Parathyroid adenoma (tissue), 2 donors: ENCODE measurements around the gene MRLN.

Experiments used
- H2AFZ ChIP-seq: fragments of 300-600 bp; sonication (generic); one replicate; pipeline ENCODE4 v1.7.0; 2017; ENCODE audit warnings: antibody characterized with exemption, mild to moderate bottlenecking
- H3K27ac ChIP-seq: fragments of 300-600 bp; sonication (generic); one replicate; pipeline ENCODE4 v1.7.0; 2017
- H3K27me3 ChIP-seq: fragments of 300-600 bp; sonication (generic); one replicate; pipeline ENCODE4 v1.7.0; 2017; ENCODE audit warnings: low read length; ENCODE audit not compliant: control insufficient read depth, insufficient read depth
- H3K36me3 ChIP-seq: fragments of 300-600 bp; sonication (generic); one replicate; pipeline ENCODE4 v1.7.0; 2017; ENCODE audit warnings: low read length; ENCODE audit not compliant: control insufficient read depth, insufficient read depth
- H3K4me1 ChIP-seq: fragments of 300-600 bp; sonication (generic); one replicate; pipeline ENCODE4 v1.7.0; 2017; ENCODE audit warnings: control low read depth
- H3K4me2 ChIP-seq: fragments of 300-600 bp; sonication (generic); one replicate; pipeline ENCODE4 v1.7.0; 2017; ENCODE audit warnings: low read length
- H3K4me3 ChIP-seq: fragments of 300-600 bp; sonication (generic); one replicate; pipeline ENCODE4 v1.7.0; 2017; ENCODE audit warnings: low read depth, low read length
- H3K79me2 ChIP-seq: fragments of 300-600 bp; sonication (generic); one replicate; pipeline ENCODE4 v1.7.0; 2017; ENCODE audit warnings: control low read depth
- H3K9ac ChIP-seq: fragments of 300-600 bp; sonication (generic); one replicate; pipeline ENCODE4 v1.7.0; 2017; ENCODE audit warnings: mild to moderate bottlenecking
- H3K9me3 ChIP-seq: fragments of 300-600 bp; sonication (generic); one replicate; pipeline ENCODE4 v1.7.0; 2017; ENCODE audit warnings: low read length; ENCODE audit not compliant: control insufficient read depth
- TF ChIP-seq, protein P1 (sequence below): fragments of 300-600 bp; sonication (generic); IDR thresholded peaks from one replicate; pipeline ENCODE4 v1.7.0; 2017; ENCODE audit warnings: antibody characterized with exemption, mild to moderate bottlenecking
- donor health status: primary hyperparathyroidism.

MRLN gene

DNA sequence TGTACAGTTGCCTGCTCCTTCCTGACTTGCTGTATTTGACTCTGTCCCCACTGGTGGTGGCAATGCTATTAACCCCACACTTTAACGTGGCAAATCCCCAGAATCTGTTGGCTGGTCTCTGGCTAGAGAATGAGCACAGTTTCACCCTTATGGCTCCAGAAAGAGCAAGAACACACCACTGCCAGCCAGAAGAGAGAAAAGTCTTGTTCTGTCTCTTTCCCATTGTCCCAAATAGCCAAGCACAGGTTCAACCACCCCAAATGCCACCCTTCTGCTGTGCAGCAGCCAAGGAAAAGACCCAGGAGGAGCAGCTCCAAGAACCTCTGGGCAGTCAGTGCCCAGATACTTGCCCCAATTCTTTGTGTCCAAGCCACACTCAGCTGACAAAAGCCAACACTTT lies 54.9 kb downstream of the MRLN start:
- H3K4me1 ChIP-seq = no peaks in the 10 kb centered on the region
- H3K79me2 ChIP-seq = no peaks in the 10 kb centered on the region
- no peaks in the 10 kb centered on the region for H3K9me3 ChIP-seq
- H3K4me2 ChIP-seq = no peak overlapping the region
- no peak overlapping the region for H3K27ac ChIP-seq
- no peaks in the 10 kb centered on the region for H3K36me3 ChIP-seq
- H3K9ac ChIP-seq = no peak overlapping the region
- H3K4me3 ChIP-seq = no peak overlapping the region
- no peak overlapping the region for H2AFZ ChIP-seq
- TF ChIP-seq, protein P1, sequence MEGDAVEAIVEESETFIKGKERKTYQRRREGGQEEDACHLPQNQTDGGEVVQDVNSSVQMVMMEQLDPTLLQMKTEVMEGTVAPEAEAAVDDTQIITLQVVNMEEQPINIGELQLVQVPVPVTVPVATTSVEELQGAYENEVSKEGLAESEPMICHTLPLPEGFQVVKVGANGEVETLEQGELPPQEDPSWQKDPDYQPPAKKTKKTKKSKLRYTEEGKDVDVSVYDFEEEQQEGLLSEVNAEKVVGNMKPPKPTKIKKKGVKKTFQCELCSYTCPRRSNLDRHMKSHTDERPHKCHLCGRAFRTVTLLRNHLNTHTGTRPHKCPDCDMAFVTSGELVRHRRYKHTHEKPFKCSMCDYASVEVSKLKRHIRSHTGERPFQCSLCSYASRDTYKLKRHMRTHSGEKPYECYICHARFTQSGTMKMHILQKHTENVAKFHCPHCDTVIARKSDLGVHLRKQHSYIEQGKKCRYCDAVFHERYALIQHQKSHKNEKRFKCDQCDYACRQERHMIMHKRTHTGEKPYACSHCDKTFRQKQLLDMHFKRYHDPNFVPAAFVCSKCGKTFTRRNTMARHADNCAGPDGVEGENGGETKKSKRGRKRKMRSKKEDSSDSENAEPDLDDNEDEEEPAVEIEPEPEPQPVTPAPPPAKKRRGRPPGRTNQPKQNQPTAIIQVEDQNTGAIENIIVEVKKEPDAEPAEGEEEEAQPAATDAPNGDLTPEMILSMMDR = no peak
- no peaks in the 10 kb centered on the region for H3K27me3 ChIP-seq

DNA sequence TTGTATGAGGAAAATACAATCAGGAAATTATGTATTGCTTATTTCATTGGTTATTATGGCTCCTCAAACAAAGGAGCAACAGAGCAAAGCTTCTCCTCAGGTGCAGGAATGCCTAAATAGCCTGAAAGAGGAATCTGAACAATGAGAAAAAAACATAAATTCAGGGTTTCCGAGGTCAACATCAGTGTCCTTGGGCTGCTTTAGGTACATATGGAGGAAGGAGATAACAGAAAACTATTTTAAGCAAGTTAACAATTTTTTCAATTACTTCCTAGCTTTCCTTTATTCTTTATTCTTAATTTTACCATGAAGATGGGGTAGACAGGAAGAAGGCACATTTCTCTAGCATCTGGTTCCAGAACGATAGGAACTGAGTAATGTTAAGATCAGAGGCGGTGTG lies 57.6 kb downstream of the MRLN start:
- Histone ChIP-seq H3K9me3 (no peaks in the 10 kb centered on the region), H3K79me2 (no peaks in the 10 kb centered on the region), H3K4me2 (no peak overlapping the region), H3K9ac (no peak overlapping the region), H3K27me3 (no peaks in the 10 kb centered on the region), H3K27ac (no peak overlapping the region), H2AFZ (no peak overlapping the region), H3K36me3 (no peaks in the 10 kb centered on the region), H3K4me3 (no peak overlapping the region), H3K4me1 (no peaks in the 10 kb centered on the region)
- TF ChIP-seq, protein P1 = no peak

DNA sequence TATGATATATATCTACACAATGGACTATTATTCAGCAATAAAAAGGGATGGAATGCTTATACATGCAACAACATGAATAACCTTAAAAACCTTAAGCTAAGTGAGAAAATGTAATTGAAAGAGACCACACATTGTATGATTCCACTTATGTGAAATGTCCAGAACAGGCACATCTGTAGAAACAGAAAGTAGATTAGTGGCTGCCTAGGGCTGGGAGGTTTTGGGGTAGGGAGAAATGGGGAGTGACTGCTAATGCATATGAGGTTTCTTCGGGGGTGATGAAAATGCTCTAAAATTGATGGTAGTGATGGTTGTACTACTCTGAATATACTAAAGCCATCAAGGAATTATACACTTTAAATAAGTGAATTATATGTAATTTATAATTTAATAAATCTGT lies 58.3 kb downstream of the MRLN start:
- Histone ChIP-seq H3K4me2 (no peak overlapping the region), H3K36me3 (no peaks in the 10 kb centered on the region), H3K9ac (no peak overlapping the region), H3K4me3 (no peak overlapping the region), H3K27ac (no peak overlapping the region), H2AFZ (no peak overlapping the region), H3K4me1 (no peaks in the 10 kb centered on the region), H3K79me2 (no peaks in the 10 kb centered on the region), H3K27me3 (no peaks in the 10 kb centered on the region), H3K9me3 (no peaks in the 10 kb centered on the region)
- TF ChIP-seq, protein P1 = no peak

DNA sequence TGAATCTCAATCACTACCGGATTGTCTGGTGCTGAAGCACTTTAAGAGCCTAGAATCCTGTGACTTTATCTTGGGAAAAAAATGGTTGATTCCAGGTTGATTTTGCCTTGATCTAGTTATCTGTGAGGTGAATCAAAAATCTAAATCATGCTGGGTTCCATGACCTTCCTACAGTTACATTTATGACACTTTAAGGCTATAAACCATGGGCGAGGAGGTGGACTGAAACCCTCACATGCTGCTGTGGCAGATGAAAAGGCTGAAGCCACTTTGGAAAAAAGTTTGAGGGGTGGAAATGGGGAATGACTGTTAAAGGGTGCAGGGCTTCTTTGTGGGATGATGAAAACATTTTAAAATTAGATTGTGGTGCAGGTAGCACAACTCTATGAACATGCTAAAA lies 61.1 kb downstream of the MRLN start:
- no peak overlapping the region for H3K4me2 ChIP-seq
- TF ChIP-seq, protein P1 = no peak
- no peak overlapping the region for H3K27ac ChIP-seq
- no peak overlapping the region for H3K9ac ChIP-seq
- H3K79me2 ChIP-seq = no peaks in the 10 kb centered on the region
- H3K36me3 ChIP-seq = no peaks in the 10 kb centered on the region
- H2AFZ ChIP-seq = no peak overlapping the region
- no peaks in the 10 kb centered on the region for H3K9me3 ChIP-seq
- no peaks in the 10 kb centered on the region for H3K27me3 ChIP-seq
- H3K4me1 ChIP-seq = no peaks in the 10 kb centered on the region
- H3K4me3 ChIP-seq = no peak overlapping the region

DNA sequence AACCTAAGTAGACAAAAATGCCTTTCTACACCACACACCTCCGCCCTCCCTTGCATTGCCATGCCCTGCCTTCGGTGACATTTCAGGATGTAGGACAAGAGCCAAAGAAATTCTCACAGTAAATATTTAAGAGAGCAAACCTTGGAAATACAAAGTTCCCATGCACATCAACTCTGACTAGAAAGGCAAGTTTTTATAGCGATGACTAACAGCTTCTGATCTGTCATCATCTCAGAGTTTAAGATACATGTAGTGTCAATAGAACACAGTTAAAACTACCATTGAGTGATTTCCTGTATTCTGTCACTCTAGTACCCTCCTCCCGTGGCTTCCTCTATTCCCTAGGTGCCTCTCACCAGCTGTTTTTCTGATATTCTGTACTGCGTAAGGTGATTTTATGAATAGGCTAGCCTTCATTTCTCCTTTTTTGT lies 64.3 kb downstream of the MRLN start:
- Histone ChIP-seq H3K27ac (no peak overlapping the region), H2AFZ (no peak overlapping the region), H3K9me3 (no peaks in the 10 kb centered on the region), H3K27me3 (no peaks in the 10 kb centered on the region), H3K4me1 (no peaks in the 10 kb centered on the region), H3K9ac (no peak overlapping the region), H3K4me2 (no peak overlapping the region), H3K4me3 (no peak overlapping the region), H3K36me3 (no peaks in the 10 kb centered on the region), H3K79me2 (no peaks in the 10 kb centered on the region)
- TF ChIP-seq, protein P1 = no peak
